ENCODE data around the gene EPHA1. TPM values are rescaled to one million over a fixed set of nuclear protein-coding genes. Genes with fewer than 3 reads are reported as not detected.
A peak's percentile ranks its signal among the peaks of the same experiment; 100 is the strongest.

EPHA1 gene
- total and polyA plus RNA-seq, 2 donors (not counting 1 experiment from before 2014, with no cell fraction given) = 0.39 to 0.49 TPM

- Histone ChIP-seq H4K20me1 (ENCODE audit: control insufficient read depth, insufficient read depth, low read length, poor library complexity, severe bottlenecking) (no peaks in the 10 kb centered on the region), H3K36me3 (replicated peaks in 1 of 2; ENCODE audit: control extremely low read depth in 1 of 2, control insufficient read depth in 1 of 2, extremely low read depth in 1 of 2, insufficient read depth in 2 of 2, low read length in 1 of 2) (peaks cover 0 to 9% of the 10 kb centered on the region in 2 experiments), H3K4me3 (ENCODE audit: control extremely low read depth in 1 of 5, extremely low read depth in 1 of 5, insufficient read depth in 1 of 5, low read depth in 2 of 5, low read length in 4 of 5) (peak overlapping the region in 1 of 5 experiments; percentile 0), H3K4me2 (replicated peaks; ENCODE audit: low read depth, low read length, poor library complexity, severe bottlenecking) (peak overlapping the region; percentile 12), H3K79me2 (ENCODE audit: control insufficient read depth, insufficient read depth, low read length) (peaks cover 4% of the 10 kb centered on the region), H3K4me1 (ENCODE audit: control insufficient read depth in 2 of 2, insufficient read depth in 2 of 2, low read length in 2 of 2) (peaks cover 35 to 51% of the 10 kb centered on the region in 2 donors), H2AFZ (ENCODE audit: insufficient read depth, low read depth, low read length, poor library complexity, severe bottlenecking) (no peak overlapping the region), H3K9me3 (ENCODE audit: control extremely low read depth in 1 of 3, control insufficient read depth in 2 of 3, insufficient read depth in 1 of 3, low read length in 2 of 3) (no peaks in the 10 kb centered on the region), H3K9ac (ENCODE audit: low read length) (no peak overlapping the region), H3K27me3 (replicated peaks in 1 of 4; ENCODE audit: control extremely low read depth in 1 of 4, control insufficient read depth in 3 of 4, insufficient read depth in 4 of 4, low read length in 3 of 4) (no peaks in the 10 kb centered on the region), H3K27ac (ENCODE audit: low read length in 2 of 2) (no peak overlapping the region)
- no peak overlapping the region for H3K27ac Mint-ChIP-seq
- no peak for ATAC-seq (ENCODE audit: low read depth)
- TF ChIP-seq CTCF (IDR thresholded peaks at IDR 0.05) (no peak), EZH2 (IDR thresholded peaks at IDR 0.05; ENCODE audit: borderline replicate concordance, insufficient read depth, low read depth, low read length, poor library complexity, severe bottlenecking) (no peak)
- POLR2A ChIA-PET = no interaction called here
- no peak overlapping the region for H3K4me3 Mint-ChIP-seq
- H3K9me3 Mint-ChIP-seq (ENCODE audit: insufficient read depth) = no peaks in the 10 kb centered on the region
- peaks cover 4% of the 10 kb centered on the region for H3K4me1 Mint-ChIP-seq
- H3K27me3 Mint-ChIP-seq = no peaks in the 10 kb centered on the region
- intact Hi-C loops (cut with micrococcal nuclease) = loop anchor here (5.0 kb wide), 1 partner anchor 578 kb away; no protein-coding TSS in a partner anchor
- CTCF ChIA-PET = interaction anchor here (0.7 to 2.0 kb wide), 9 partner anchors 8 to 743 kb away, joined by 3 to 6 read pairs (median 5); no protein-coding TSS in a partner anchor
- 47% methylated on average over 13 of the region's 14 CpGs for WGBS (ENCODE audit: insufficient coverage)
- peak; percentile 27 for DNase-seq
Observed at GRCh38 chr7:143384661-143385631, 23.7 kb downstream of the EPHA1 start.
